Measurements from ENCODE around the gene AVL9.
A peak's percentile ranks its signal among the peaks of the same experiment; 100 is the strongest.
"Not testable (repeated sequence)": the region's sequence is repeated elsewhere in the genome, so short reads cannot be mapped to it uniquely, and the experiment has no call there.

Gene AVL9

GRCh38 chr7:32587411-32587948 lies 92.2 kb downstream of the AVL9 start:
- DNase-seq (ENCODE audit: low read depth, low spot score): peak; percentile 71

- peak; percentile 86 for DNase-seq (ENCODE audit: low read depth, low spot score)
Observed at GRCh38 chr7:32588657-32589056, 93.4 kb downstream of the AVL9 start.

GRCh38 chr7:32591938-32592337 lies 96.6 kb downstream of the AVL9 start:
- peak; percentile 76 for DNase-seq (ENCODE audit: low read depth, low spot score)

GRCh38 chr7:32592701-32593100 lies 97.4 kb downstream of the AVL9 start:
- DNase-seq (ENCODE audit: low read depth, low spot score): no peak

GRCh38 chr7:32594965-32595490 lies 99.7 kb downstream of the AVL9 start:
- DNase-seq (ENCODE audit: low read depth, low spot score): no peak

GRCh38 chr7:32601196-32601595 lies 105.9 kb downstream of the AVL9 start:
- not testable (repeated sequence) for DNase-seq (ENCODE audit: low read depth, low spot score)

GRCh38 chr7:32602470-32602869 lies 107.2 kb downstream of the AVL9 start:
- DNase-seq (ENCODE audit: low read depth, low spot score): no peak

- DNase-seq (ENCODE audit: low read depth, low spot score): not testable (repeated sequence)
Observed at GRCh38 chr7:32603492-32603891, 108.2 kb downstream of the AVL9 start.

GRCh38 chr7:32604047-32604446 lies 108.8 kb downstream of the AVL9 start:
- DNase-seq (ENCODE audit: low read depth, low spot score): not testable (repeated sequence)

- no peak for DNase-seq (ENCODE audit: low read depth, low spot score)
Observed at GRCh38 chr7:32605032-32605431, 109.7 kb downstream of the AVL9 start.

- DNase-seq (ENCODE audit: low read depth, low spot score): no peak
Observed at GRCh38 chr7:32609463-32609862, 114.2 kb downstream of the AVL9 start.

GRCh38 chr7:32611201-32612099 lies 116.2 kb downstream of the AVL9 start:
- DNase-seq (ENCODE audit: low read depth, low spot score): peak; percentile 67

- peak; percentile 87 for DNase-seq (ENCODE audit: low read depth, low spot score)
Observed at GRCh38 chr7:32616625-32617024, 121.3 kb downstream of the AVL9 start.

- DNase-seq (ENCODE audit: low read depth, low spot score): no peak
Observed at GRCh38 chr7:32618470-32618869, 123.2 kb downstream of the AVL9 start.

GRCh38 chr7:32618987-32619386 lies 123.7 kb downstream of the AVL9 start:
- DNase-seq (ENCODE audit: low read depth, low spot score): no peak

- not testable (repeated sequence) for DNase-seq (ENCODE audit: low read depth, low spot score)
Observed at GRCh38 chr7:32619416-32619815, 124.1 kb downstream of the AVL9 start.

GRCh38 chr7:32631021-32631420 lies 135.7 kb downstream of the AVL9 start:
- no peak for DNase-seq (ENCODE audit: low read depth, low spot score)

GRCh38 chr7:32631590-32632497 lies 136.6 kb downstream of the AVL9 start:
- not testable (repeated sequence) for DNase-seq (ENCODE audit: low read depth, low spot score)

GRCh38 chr7:32633446-32633845 lies 138.2 kb downstream of the AVL9 start:
- DNase-seq (ENCODE audit: low read depth, low spot score): not testable (repeated sequence)

GRCh38 chr7:32634798-32635393 lies 139.6 kb downstream of the AVL9 start:
- not testable (repeated sequence) for DNase-seq (ENCODE audit: low read depth, low spot score)

- not testable (repeated sequence) for DNase-seq (ENCODE audit: low read depth, low spot score)
Observed at GRCh38 chr7:32636725-32637462, 141.6 kb downstream of the AVL9 start.
